Body of pancreas (tissue), 4 donors: Measurements from ENCODE around the gene GPS1.

Source experiments
- CTCF ChIP-seq, 7 experiments: fragments of 450-650 bp in 4 of 7; fragments of 200-600 bp in 3 of 7; sonication (generic) in 3 of 7; IDR thresholded peaks; one replicate each; pipeline ENCODE4 v1.5.1; 2016 to 2019; ENCODE audit warnings: antibody characterized with exemption in 7 of 7
- POLR2A ChIP-seq, 3 donors: fragments of 450-650 bp; IDR thresholded peaks; one replicate each; pipeline ENCODE4 v1.6.1; 2016; ENCODE audit warnings: antibody characterized with exemption in 3 of 3, mild to moderate bottlenecking in 2 of 3

- TF ChIP-seq POLR2A (IDR thresholded peaks at IDR 0.05), result no peak
- TF ChIP-seq CTCF (IDR thresholded peaks at IDR 0.05), result no peak
These were observed 53.2 kb downstream of the GPS1 start for GRCh38 chr17:82104797-82105416.
